ENCODE results near the gene CHSY1. TPM values are rescaled to one million over a fixed set of nuclear protein-coding genes. Genes with fewer than 3 reads are reported as not detected.
"Not testable (repeated sequence)": the region's sequence is repeated elsewhere in the genome, so short reads cannot be mapped to it uniquely, and the experiment has no call there.

CHSY1 gene
- total RNA-seq, 1 donor from 2014 or later, result 27.6 TPM

DNA sequence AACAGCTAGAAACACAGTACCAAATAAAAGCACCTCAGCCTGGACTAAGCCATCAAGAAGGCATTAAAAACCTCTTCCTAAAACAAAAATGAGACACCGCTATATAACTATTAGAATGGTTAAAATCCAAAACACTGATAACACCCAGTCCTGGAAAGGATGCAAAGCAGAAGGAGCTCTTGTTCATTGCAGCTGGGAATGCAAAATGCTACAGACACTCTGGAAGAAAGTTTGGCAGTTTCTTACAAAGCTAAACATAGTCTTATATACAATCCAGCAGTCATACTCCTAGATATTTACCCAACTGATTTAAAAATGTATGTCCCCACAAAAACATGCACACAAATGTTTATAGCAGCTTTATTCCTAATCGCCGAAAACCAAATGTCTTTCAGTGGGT, 35.7 kb downstream of the CHSY1 start:
- Mint-ChIP-seq H3K4me3 (ENCODE audit: unreplicated experiment) (no peak overlapping the region), H3K27ac (ENCODE audit: unreplicated experiment) (no peak overlapping the region), H3K27me3 (ENCODE audit: unreplicated experiment) (no peaks in the 10 kb centered on the region), H3K9me3 (ENCODE audit: unreplicated experiment) (no peaks in the 10 kb centered on the region), H3K4me1 (ENCODE audit: unreplicated experiment) (no peaks in the 10 kb centered on the region), H3K36me3 (ENCODE audit: low read depth, unreplicated experiment) (peaks cover 4% of the 10 kb centered on the region)
- no peak for DNase-seq (ENCODE audit: low spot score)
- TF ChIP-seq, protein P1, sequence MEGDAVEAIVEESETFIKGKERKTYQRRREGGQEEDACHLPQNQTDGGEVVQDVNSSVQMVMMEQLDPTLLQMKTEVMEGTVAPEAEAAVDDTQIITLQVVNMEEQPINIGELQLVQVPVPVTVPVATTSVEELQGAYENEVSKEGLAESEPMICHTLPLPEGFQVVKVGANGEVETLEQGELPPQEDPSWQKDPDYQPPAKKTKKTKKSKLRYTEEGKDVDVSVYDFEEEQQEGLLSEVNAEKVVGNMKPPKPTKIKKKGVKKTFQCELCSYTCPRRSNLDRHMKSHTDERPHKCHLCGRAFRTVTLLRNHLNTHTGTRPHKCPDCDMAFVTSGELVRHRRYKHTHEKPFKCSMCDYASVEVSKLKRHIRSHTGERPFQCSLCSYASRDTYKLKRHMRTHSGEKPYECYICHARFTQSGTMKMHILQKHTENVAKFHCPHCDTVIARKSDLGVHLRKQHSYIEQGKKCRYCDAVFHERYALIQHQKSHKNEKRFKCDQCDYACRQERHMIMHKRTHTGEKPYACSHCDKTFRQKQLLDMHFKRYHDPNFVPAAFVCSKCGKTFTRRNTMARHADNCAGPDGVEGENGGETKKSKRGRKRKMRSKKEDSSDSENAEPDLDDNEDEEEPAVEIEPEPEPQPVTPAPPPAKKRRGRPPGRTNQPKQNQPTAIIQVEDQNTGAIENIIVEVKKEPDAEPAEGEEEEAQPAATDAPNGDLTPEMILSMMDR (IDR thresholded peaks at IDR 0.05; ENCODE audit: unreplicated experiment), result no peak

GRCh38 chr15:101215681-101216080, 36.2 kb downstream of the CHSY1 start:
- no peak overlapping the region for H3K4me3 Mint-ChIP-seq (ENCODE audit: unreplicated experiment)
- TF ChIP-seq, protein P1 (IDR thresholded peaks at IDR 0.05; ENCODE audit: unreplicated experiment), result no peak
- peaks cover 2% of the 10 kb centered on the region for H3K36me3 Mint-ChIP-seq (ENCODE audit: low read depth, unreplicated experiment)
- no peak for DNase-seq (ENCODE audit: low spot score)
- no peaks in the 10 kb centered on the region for H3K27me3 Mint-ChIP-seq (ENCODE audit: unreplicated experiment)
- no peaks in the 10 kb centered on the region for H3K4me1 Mint-ChIP-seq (ENCODE audit: unreplicated experiment)
- H3K9me3 Mint-ChIP-seq (ENCODE audit: unreplicated experiment), result no peaks in the 10 kb centered on the region
- no peak overlapping the region for H3K27ac Mint-ChIP-seq (ENCODE audit: unreplicated experiment)

DNA sequence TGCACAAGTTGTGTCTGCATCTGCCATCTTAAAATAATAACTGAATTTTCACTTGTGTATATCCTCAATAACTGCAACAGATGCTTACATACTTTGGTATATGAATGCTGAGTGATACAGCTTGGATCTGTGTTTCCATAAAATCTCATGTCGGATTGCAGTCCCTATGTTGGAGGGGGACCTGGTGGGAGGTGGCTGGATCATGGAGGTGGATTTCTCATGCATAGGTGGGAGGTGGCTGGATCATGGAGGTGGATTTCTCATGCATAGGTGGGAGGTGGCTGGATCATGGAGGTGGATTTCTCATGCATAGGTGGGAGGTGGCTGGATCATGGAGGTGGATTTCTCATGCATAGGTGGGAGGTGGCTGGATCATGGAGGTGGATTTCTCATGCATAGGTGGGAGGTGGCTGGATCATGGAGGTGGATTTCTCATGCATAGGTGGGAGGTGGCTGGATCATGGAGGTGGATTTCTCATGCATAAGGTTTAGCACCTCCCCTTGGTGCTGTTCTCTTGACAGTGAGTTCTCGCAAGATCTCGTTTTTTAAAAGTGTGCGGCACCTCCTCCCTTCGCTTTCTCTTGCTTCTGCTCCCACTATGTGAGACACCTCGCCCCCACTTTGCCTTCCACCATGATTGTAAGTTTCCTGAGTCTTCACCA, 37.3 kb downstream of the CHSY1 start:
- H3K27me3 Mint-ChIP-seq (ENCODE audit: unreplicated experiment); H3K36me3 Mint-ChIP-seq (ENCODE audit: low read depth, unreplicated experiment); H3K4me1 Mint-ChIP-seq (ENCODE audit: unreplicated experiment); H3K9me3 Mint-ChIP-seq (ENCODE audit: unreplicated experiment); H3K4me3 Mint-ChIP-seq (ENCODE audit: unreplicated experiment); DNase-seq (ENCODE audit: low spot score); H3K27ac Mint-ChIP-seq (ENCODE audit: unreplicated experiment): not testable (repeated sequence)

- no peaks in the 10 kb centered on the region for H3K36me3 Mint-ChIP-seq (ENCODE audit: low read depth, unreplicated experiment)
- no peak overlapping the region for H3K4me3 Mint-ChIP-seq (ENCODE audit: unreplicated experiment)
- no peaks in the 10 kb centered on the region for H3K4me1 Mint-ChIP-seq (ENCODE audit: unreplicated experiment)
- H3K27me3 Mint-ChIP-seq (ENCODE audit: unreplicated experiment), result no peaks in the 10 kb centered on the region
- H3K9me3 Mint-ChIP-seq (ENCODE audit: unreplicated experiment), result no peaks in the 10 kb centered on the region
- no peak for DNase-seq (ENCODE audit: low spot score)
- H3K27ac Mint-ChIP-seq (ENCODE audit: unreplicated experiment), result no peak overlapping the region
- TF ChIP-seq, protein P1 (IDR thresholded peaks at IDR 0.05; ENCODE audit: unreplicated experiment), result no peak
Measured at GRCh38 chr15:101213570-101213969, 38.3 kb downstream of the CHSY1 start.

DNA sequence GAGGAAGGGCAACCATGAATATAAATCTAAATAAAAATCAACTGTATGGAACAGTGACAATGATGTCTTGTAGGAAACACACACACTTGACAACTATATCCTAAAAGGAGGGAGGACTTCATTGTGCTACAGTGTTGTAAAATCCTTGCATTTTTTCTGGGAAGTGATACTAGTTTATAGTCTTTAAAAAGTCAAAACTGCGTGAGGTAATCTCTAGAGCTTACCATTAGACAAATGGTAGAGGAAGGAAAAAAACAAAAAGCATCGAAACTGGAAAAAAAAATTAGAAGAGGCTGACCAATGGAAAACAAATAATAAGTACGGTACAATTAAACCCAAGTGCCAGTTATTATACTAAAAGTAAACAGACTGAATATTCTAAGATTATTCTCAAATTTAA, 38.7 kb downstream of the CHSY1 start:
- H3K27me3 Mint-ChIP-seq (ENCODE audit: unreplicated experiment), result no peaks in the 10 kb centered on the region
- TF ChIP-seq, protein P1 (IDR thresholded peaks at IDR 0.05; ENCODE audit: unreplicated experiment), result no peak
- no peak overlapping the region for H3K4me3 Mint-ChIP-seq (ENCODE audit: unreplicated experiment)
- H3K4me1 Mint-ChIP-seq (ENCODE audit: unreplicated experiment), result no peaks in the 10 kb centered on the region
- H3K27ac Mint-ChIP-seq (ENCODE audit: unreplicated experiment), result no peak overlapping the region
- no peaks in the 10 kb centered on the region for H3K9me3 Mint-ChIP-seq (ENCODE audit: unreplicated experiment)
- H3K36me3 Mint-ChIP-seq (ENCODE audit: low read depth, unreplicated experiment), result no peaks in the 10 kb centered on the region
- DNase-seq (ENCODE audit: low spot score), result no peak
